ENCODE results near the gene WWTR1.

Gene WWTR1

GRCh38 chr3:149640976-149641728 lies 16.7 kb downstream of the WWTR1 start:
- Mint-ChIP-seq H3K27me3 (peaks cover 6% of the 10 kb centered on the region), H3K9me3 (no peaks in the 10 kb centered on the region), H3K4me1 (no peaks in the 10 kb centered on the region), H3K36me3 (no peaks in the 10 kb centered on the region), H3K4me3 (no peak overlapping the region), H3K27ac (no peak overlapping the region)

DNA sequence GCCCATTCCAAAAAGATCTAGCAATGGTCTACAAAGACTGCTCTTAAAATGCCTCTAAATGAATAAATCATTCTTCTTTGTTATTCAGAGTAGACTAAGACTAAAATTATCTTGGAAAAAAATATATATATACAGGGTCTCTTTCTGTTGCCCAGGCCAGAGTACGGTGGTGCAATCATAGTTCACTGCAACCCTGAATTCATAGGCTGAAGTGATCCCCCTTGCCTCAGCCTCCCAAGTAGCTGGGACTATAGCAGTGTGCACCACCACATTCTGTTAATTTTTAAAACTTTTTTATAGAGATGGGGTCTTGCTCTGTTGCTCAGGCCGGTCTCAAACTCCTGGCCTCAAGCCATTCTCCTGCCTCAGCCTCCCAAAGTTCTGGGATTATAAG lies 18.7 kb downstream of the WWTR1 start:
- Mint-ChIP-seq H3K4me1 (no peaks in the 10 kb centered on the region), H3K4me3 (no peak overlapping the region), H3K27me3 (peaks cover 10% of the 10 kb centered on the region), H3K9me3 (no peaks in the 10 kb centered on the region), H3K36me3 (no peaks in the 10 kb centered on the region), H3K27ac (no peak overlapping the region)

GRCh38 chr3:149638228-149639092 lies 19.4 kb downstream of the WWTR1 start:
- H3K4me3 Mint-ChIP-seq: no peak overlapping the region
- H3K27ac Mint-ChIP-seq: no peak overlapping the region
- H3K27me3 Mint-ChIP-seq: peaks cover 13% of the 10 kb centered on the region
- no peaks in the 10 kb centered on the region for H3K9me3 Mint-ChIP-seq
- no peaks in the 10 kb centered on the region for H3K36me3 Mint-ChIP-seq
- no peaks in the 10 kb centered on the region for H3K4me1 Mint-ChIP-seq

- peaks cover 18% of the 10 kb centered on the region for H3K27me3 Mint-ChIP-seq
- H3K4me3 Mint-ChIP-seq: no peak overlapping the region
- no peak overlapping the region for H3K27ac Mint-ChIP-seq
- no peaks in the 10 kb centered on the region for H3K9me3 Mint-ChIP-seq
- no peaks in the 10 kb centered on the region for H3K4me1 Mint-ChIP-seq
- H3K36me3 Mint-ChIP-seq: no peaks in the 10 kb centered on the region
Measured at GRCh38 chr3:149635396-149635795, 22.4 kb downstream of the WWTR1 start.

DNA sequence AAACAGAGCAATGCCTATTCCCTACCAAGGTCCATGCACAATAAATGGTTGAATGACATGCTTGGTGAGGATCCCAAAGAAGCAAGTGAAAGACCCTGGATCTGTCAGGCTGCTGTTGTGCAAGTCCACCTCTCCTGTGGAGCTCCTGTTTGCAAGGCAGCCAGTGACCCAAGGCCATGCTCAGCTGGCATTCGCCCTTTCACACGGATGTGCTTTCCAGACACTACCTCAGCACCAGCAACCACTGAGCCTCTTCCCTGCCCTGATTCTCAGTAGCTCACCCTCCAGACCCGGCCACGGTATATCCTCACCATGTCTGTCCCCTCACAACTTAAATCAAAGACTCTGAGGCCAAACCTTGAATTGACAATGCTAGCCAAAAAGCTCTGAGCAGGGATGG lies 23.3 kb downstream of the WWTR1 start:
- H3K4me3 Mint-ChIP-seq: no peak overlapping the region
- no peaks in the 10 kb centered on the region for H3K36me3 Mint-ChIP-seq
- no peaks in the 10 kb centered on the region for H3K4me1 Mint-ChIP-seq
- H3K27ac Mint-ChIP-seq: no peak overlapping the region
- H3K27me3 Mint-ChIP-seq: peaks cover 18% of the 10 kb centered on the region
- H3K9me3 Mint-ChIP-seq: no peaks in the 10 kb centered on the region

DNA sequence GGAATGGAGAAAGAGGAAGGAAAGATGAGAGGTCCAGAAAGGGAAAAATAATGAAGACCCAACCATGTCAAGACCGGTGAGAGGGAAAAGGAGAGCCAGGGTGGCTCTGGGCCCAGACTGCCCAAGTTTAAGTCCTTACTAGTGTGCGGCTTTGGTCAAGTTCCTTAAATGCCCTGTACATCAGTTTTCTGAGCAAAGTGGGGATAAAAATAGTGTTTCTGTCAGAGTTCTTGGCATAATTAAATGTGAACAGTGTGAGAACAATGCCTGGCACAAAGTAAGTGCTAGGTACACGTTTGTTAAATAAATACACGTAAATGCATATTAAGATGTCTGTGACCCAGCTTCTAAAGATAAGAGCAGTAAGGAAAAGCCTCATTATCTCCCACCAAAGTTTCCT lies 23.8 kb downstream of the WWTR1 start:
- Mint-ChIP-seq H3K27ac (no peak overlapping the region), H3K27me3 (peaks cover 18% of the 10 kb centered on the region), H3K4me3 (no peak overlapping the region), H3K9me3 (no peaks in the 10 kb centered on the region), H3K4me1 (no peaks in the 10 kb centered on the region), H3K36me3 (no peaks in the 10 kb centered on the region)

- H3K4me3 Mint-ChIP-seq: no peak overlapping the region
- no peaks in the 10 kb centered on the region for H3K4me1 Mint-ChIP-seq
- no peaks in the 10 kb centered on the region for H3K36me3 Mint-ChIP-seq
- peaks cover 15% of the 10 kb centered on the region for H3K27me3 Mint-ChIP-seq
- H3K9me3 Mint-ChIP-seq: no peaks in the 10 kb centered on the region
- no peak overlapping the region for H3K27ac Mint-ChIP-seq
Measured at GRCh38 chr3:149632225-149632624, 25.6 kb downstream of the WWTR1 start.

- no peak overlapping the region for H3K4me3 Mint-ChIP-seq
- H3K4me1 Mint-ChIP-seq: no peaks in the 10 kb centered on the region
- H3K27me3 Mint-ChIP-seq: peaks cover 15% of the 10 kb centered on the region
- H3K9me3 Mint-ChIP-seq: no peaks in the 10 kb centered on the region
- no peak overlapping the region for H3K27ac Mint-ChIP-seq
- no peaks in the 10 kb centered on the region for H3K36me3 Mint-ChIP-seq
Measured at GRCh38 chr3:149630806-149631205, 27.0 kb downstream of the WWTR1 start.

GRCh38 chr3:149628957-149629670 lies 28.7 kb downstream of the WWTR1 start:
- Mint-ChIP-seq H3K27ac (no peak overlapping the region), H3K4me3 (no peak overlapping the region), H3K36me3 (no peaks in the 10 kb centered on the region), H3K4me1 (no peaks in the 10 kb centered on the region), H3K27me3 (peaks cover 11% of the 10 kb centered on the region), H3K9me3 (no peaks in the 10 kb centered on the region)

GRCh38 chr3:149626671-149627070 lies 31.2 kb downstream of the WWTR1 start:
- no peak overlapping the region for H3K27ac Mint-ChIP-seq
- H3K4me1 Mint-ChIP-seq: no peaks in the 10 kb centered on the region
- H3K27me3 Mint-ChIP-seq: peaks cover 4% of the 10 kb centered on the region
- no peaks in the 10 kb centered on the region for H3K36me3 Mint-ChIP-seq
- H3K4me3 Mint-ChIP-seq: no peak overlapping the region
- no peaks in the 10 kb centered on the region for H3K9me3 Mint-ChIP-seq

- Mint-ChIP-seq H3K36me3 (no peaks in the 10 kb centered on the region), H3K9me3 (no peaks in the 10 kb centered on the region), H3K4me3 (no peak overlapping the region), H3K4me1 (no peaks in the 10 kb centered on the region), H3K27ac (no peak overlapping the region), H3K27me3 (peaks cover 4% of the 10 kb centered on the region)
Measured at GRCh38 chr3:149625795-149626194, 32.0 kb downstream of the WWTR1 start.

- H3K27me3 Mint-ChIP-seq: peaks cover 4% of the 10 kb centered on the region
- H3K27ac Mint-ChIP-seq: no peak overlapping the region
Measured at GRCh38 chr3:149623824-149624223, 34.0 kb downstream of the WWTR1 start.

DNA sequence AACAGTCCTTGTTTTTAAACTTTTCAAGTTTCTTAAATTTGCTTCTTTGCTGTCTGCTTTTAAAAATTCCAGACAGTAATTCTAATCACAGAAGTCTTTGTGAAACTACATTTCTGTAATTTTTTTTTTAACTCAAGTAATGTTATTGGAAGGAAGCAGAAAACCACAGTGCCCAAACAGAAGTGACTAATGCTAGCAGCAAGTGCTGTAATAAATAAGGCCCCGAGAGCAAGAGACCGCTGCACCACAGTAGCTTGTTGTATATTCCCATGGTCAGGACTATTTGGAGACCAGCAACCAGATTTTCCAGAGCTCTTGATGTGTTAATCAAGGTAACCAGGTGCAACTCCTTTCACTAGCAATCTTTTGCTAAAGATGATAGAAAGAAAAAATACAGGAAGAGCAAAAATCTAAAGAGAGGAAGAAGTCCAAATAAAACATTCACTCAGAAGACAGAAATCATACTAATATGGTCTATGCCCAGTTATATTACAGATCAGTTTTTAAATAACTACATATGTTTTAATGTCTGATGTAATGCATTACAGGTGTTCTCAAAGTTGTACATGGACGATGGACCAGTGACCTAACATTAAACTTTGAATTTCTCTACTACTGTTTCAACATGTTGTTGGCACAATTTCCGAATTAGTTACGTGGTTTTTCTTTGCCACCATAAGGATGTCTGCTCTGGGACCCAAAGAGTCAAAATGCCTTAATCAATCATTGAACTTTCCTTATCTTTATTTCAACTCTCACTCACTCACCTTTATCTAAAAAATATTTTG lies 36.4 kb downstream of the WWTR1 start:
- peaks cover 8% of the 10 kb centered on the region for H3K27me3 Mint-ChIP-seq
- no peaks in the 10 kb centered on the region for H3K9me3 Mint-ChIP-seq
- H3K4me3 Mint-ChIP-seq: no peak overlapping the region
- H3K36me3 Mint-ChIP-seq: no peaks in the 10 kb centered on the region
- no peak overlapping the region for H3K27ac Mint-ChIP-seq
- no peaks in the 10 kb centered on the region for H3K4me1 Mint-ChIP-seq

More at GRCh38 chr3:149623824-149624223, 34.0 kb downstream of the WWTR1 start:
- H3K36me3 Mint-ChIP-seq: no peaks in the 10 kb centered on the region
- no peaks in the 10 kb centered on the region for H3K9me3 Mint-ChIP-seq
- no peak overlapping the region for H3K4me3 Mint-ChIP-seq
- no peaks in the 10 kb centered on the region for H3K4me1 Mint-ChIP-seq

DNA sequence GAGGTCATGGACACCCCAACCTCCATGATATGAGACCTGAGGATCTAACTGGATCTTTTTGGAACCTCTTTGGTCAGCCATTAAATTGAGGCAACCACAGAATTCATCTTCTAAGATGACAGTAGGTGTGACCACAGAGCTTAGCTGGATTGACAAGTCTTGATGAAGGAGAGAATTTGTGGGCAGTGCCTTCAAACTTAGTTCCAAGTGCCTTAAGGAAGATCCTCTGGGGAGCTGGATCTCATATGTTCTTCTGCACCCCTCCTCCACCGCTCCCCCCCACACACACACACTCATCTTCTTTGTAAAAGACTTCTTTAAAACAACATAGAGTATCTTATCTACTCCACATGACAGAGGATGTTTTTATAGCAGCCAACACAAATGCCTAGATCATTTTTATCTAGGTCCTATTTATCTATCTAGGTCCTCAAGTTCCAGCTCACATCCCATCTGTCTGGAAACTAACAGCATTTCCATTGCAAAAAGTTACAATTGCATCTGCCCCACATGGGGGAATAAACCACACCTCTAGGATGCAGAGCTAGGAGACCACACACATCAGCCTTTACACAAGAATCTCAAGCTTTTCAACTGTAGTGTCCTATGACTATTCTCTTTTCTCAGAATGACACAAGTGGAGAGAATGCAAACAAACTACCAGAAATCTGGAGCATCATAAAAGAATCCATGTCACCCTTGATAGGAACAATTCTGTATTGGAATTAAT lies 37.4 kb downstream of the WWTR1 start:
- Mint-ChIP-seq H3K4me3 (no peak overlapping the region), H3K36me3 (no peaks in the 10 kb centered on the region), H3K27me3 (peaks cover 9% of the 10 kb centered on the region), H3K27ac (no peak overlapping the region), H3K9me3 (no peaks in the 10 kb centered on the region), H3K4me1 (no peaks in the 10 kb centered on the region)

GRCh38 chr3:149619136-149619535 lies 38.7 kb downstream of the WWTR1 start:
- Mint-ChIP-seq H3K27me3 (peaks cover 9% of the 10 kb centered on the region), H3K4me3 (no peak overlapping the region), H3K9me3 (no peaks in the 10 kb centered on the region), H3K36me3 (no peaks in the 10 kb centered on the region), H3K27ac (no peak overlapping the region), H3K4me1 (no peaks in the 10 kb centered on the region)
